Fibroblast of pulmonary artery (primary cell): ENCODE data around the gene SLC25A41.

Experiments
- DNase-seq: peaks from one replicate; pipeline ENCODE4 v3.0.0-alpha.2; 2010; ENCODE audit warnings: low read depth
- H3K4me3 ChIP-seq: replicated peaks from 2 replicates; pipeline ENCODE4 v1.5.1; 2011; ENCODE audit warnings: low read depth, mild to moderate bottlenecking, control low read depth, low read length, moderate library complexity
- TF ChIP-seq, protein P1 (sequence below): IDR thresholded peaks from 2 replicates; pipeline ENCODE4 v1.5.1; 2011; ENCODE audit warnings: mild to moderate bottlenecking, control low read depth, low read length, inconsistent platforms; ENCODE audit errors: missing control alignments

The SLC25A41 gene

DNA sequence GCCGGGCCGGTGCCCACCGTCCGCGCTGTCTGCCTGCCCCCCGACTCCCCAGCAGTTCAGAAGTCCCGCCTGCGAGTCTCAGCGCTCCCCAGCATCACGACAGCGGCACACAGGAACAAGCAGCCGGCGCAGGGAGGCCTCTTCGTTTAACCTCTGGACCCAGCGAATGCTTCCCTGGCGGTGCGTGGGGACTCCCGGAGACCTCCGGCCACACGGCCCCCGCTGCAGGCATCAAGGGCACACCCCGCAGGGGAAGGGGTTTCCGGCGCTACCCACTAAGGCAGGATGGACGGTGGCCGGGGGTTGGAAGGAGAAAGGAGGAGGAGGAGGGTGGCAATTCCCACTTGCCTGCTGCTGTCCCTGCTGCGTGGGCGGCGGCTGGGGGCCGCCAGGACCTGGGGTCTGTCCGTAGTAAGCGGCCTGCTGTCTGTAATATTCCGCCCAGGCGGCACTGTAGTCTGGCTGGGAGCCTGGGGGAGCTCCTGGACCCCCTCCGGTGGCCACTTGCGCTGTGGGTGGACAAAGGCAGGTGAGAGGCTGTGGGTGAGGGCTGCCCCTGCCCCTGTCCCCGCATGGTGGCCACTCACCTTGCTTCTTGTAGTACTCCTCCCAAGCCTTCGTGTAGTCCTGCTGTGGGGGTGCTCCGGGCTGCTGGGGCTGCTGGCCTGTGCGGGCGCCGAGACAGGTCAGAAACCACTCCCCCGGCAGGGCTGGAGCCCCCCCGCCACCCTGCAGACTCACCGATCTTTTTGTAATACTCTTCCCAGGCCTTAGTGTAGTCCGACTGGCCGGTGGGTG lies 18.6 kb downstream of the SLC25A41 start:
- DNase-seq = no peak
- H3K4me3 ChIP-seq = no peak overlapping the region
- TF ChIP-seq, protein P1, sequence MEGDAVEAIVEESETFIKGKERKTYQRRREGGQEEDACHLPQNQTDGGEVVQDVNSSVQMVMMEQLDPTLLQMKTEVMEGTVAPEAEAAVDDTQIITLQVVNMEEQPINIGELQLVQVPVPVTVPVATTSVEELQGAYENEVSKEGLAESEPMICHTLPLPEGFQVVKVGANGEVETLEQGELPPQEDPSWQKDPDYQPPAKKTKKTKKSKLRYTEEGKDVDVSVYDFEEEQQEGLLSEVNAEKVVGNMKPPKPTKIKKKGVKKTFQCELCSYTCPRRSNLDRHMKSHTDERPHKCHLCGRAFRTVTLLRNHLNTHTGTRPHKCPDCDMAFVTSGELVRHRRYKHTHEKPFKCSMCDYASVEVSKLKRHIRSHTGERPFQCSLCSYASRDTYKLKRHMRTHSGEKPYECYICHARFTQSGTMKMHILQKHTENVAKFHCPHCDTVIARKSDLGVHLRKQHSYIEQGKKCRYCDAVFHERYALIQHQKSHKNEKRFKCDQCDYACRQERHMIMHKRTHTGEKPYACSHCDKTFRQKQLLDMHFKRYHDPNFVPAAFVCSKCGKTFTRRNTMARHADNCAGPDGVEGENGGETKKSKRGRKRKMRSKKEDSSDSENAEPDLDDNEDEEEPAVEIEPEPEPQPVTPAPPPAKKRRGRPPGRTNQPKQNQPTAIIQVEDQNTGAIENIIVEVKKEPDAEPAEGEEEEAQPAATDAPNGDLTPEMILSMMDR = no peak

DNA sequence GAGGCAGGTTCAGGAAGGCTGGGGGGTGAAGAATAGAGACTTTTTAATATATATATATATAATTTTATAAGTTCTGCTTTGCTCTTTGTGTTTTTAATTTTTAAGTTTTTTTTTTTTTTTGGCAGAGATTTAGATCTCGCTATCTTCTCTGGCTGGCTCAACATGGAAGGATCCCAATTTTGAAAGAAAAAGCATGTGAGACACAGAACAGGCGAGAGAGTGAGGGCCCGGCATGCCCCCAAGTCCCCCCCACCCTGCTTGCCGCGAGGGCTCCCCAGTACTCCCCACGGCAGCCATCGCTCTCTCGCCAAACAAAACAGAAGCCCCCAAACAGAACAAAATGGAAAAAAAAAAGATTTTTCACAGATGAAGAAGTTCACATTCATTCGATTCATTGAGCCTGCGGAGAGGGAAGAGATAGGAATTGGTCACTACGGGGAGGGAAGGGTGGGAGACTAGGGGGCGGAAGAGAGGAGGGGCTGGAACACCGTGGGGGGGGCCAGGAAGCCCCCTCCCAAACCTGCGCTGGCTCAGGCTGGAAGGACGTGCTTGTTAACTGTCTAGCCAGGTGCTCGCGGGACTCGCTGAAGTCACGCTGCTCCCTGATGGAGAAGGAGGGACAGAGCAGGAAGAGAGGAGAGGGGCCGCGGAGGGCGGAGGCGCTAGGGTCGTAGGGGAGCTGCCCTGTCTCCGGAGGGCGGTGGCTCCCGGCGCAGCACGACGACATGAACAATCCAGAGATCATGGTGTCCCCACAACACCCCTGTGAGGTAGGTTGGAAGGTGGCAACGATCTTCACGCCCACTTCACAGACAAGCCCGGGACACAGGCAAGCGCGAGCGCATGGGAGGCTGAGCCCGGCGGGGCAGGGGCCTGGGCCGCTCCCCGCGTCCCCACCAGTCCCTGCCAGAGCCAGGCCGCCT lies 19.6 kb downstream of the SLC25A41 start:
- DNase-seq = no peak
- TF ChIP-seq, protein P1 = no peak
- no peak overlapping the region for H3K4me3 ChIP-seq

DNA sequence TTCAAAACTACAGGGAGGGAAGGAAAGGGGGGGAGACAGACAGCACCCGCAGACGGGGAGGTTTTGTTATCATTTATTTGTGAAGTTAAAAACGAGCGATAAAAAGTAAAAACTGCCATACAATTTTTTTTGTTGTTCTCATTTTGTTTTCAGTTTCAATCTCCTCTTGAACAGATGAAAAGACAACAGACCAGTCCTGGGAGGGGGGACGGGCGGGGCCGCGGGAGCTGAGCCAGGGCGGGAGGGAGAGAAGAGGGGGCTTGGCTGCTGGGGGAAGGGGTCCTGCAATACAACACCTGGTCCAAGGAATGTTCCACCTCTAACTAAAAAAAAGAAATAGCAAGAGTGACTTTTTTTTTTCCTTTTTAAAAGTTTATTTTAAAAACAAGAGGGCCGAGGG lies 20.3 kb downstream of the SLC25A41 start:
- TF ChIP-seq, protein P1 = no peak
- DNase-seq = no peak

DNA sequence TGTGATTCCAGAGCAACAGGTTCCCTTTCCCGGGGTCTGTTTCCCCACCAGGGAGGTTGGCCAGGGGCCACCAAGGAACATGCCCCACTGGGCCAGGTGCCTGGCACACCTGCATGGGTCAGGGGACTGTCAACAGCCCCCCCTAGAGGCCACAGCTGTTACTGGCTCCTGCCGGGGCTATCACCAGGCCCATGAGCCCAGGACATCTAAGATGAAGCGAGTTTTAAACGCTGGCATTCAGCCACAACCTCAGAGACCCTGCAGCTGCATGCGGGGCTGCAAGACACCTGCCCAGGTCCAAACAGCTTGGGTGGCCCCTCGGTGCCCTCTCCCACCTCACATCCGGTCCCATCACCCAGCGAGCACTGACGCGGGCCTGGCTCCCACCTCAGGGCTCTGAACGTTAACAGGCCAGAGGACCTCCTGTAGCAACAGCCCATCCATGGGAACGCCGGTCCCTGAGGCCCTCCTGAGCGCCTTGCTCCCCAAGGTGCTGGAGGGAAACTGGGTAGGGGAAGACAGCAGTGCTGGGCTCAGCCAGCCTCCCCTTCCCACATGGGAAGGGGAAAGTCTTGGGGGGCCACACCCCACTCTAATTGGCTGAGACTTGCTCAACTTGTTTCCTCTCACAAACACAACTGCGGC lies 21.0 kb downstream of the SLC25A41 start:
- TF ChIP-seq, protein P1 = peak; percentile 57
- peak; percentile 21 for DNase-seq
- no peak overlapping the region for H3K4me3 ChIP-seq

More for the DNA sequence above, 20.3 kb downstream of the SLC25A41 start:
- no peak overlapping the region for H3K4me3 ChIP-seq

DNA sequence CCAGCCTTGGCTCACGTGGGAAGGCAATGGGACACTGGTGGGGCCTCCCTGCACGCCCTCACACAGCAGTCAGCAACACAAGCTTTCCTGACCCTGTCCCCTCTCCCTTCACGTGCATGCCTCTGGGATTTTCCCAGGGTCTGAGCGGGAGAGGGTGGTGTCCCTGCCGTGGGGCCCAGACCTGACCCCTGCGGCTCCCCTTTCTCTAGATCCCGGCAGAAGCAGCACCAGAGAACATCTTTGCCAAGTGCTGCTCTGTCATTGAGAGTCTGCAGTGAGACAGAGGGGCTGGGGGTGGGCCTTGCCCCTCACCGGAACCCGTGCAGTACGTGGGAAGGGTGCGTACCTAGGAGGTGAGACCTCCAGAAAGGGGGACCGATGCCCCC lies 21.5 kb downstream of the SLC25A41 start:
- DNase-seq = no peak
- H3K4me3 ChIP-seq = no peak overlapping the region
- TF ChIP-seq, protein P1 = no peak

DNA sequence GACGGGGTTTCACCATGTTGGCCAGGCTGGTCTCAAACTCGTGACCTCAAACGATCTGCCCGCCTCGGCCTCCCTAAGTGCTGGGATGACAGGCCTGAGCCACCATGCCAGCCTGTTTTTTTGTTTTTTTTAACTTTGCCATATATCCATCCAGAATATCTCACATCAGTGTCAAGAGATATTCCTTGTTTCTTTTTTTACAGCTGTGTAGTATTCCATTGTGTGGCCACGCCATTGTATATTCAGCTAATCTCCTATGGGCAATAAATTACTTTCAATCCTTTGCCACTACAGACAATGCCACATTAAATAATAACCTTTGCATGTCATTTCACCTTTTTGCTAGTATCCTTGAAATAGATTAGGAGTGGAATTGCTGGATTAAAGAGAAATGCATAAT lies 24.2 kb downstream of the SLC25A41 start:
- no peak for DNase-seq
- TF ChIP-seq, protein P1 = no peak
- no peak overlapping the region for H3K4me3 ChIP-seq
